RPMI7951 (cell line): ENCODE data around the gene MED28. TPM values are rescaled to one million over a fixed set of nuclear protein-coding genes. Genes with fewer than 3 reads are reported as not detected.
A peak's percentile ranks its signal among the peaks of the same experiment; 100 is the strongest.
"Not testable (repeated sequence)": the region's sequence is repeated elsewhere in the genome, so short reads cannot be mapped to it uniquely, and the experiment has no call there.

Source experiments
- DNase-seq: peaks from one replicate; pipeline ENCODE4 v3.0.0-alpha.2; 2012; ENCODE audit warnings: low read depth
- total RNA-seq: library from RNA; depleted of rRNA; stranded (reverse); fragments of >200 nt; shearing (Covaris generic); gene quantifications from 2 replicates; pipeline ENCODE4 v1.2.3, GENCODE V29; 2014; rRNA removed

MED28 gene, protein sequence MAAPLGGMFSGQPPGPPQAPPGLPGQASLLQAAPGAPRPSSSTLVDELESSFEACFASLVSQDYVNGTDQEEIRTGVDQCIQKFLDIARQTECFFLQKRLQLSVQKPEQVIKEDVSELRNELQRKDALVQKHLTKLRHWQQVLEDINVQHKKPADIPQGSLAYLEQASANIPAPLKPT
- total RNA-seq = 4.3 and 6.9 TPM in 2 replicates

DNA sequence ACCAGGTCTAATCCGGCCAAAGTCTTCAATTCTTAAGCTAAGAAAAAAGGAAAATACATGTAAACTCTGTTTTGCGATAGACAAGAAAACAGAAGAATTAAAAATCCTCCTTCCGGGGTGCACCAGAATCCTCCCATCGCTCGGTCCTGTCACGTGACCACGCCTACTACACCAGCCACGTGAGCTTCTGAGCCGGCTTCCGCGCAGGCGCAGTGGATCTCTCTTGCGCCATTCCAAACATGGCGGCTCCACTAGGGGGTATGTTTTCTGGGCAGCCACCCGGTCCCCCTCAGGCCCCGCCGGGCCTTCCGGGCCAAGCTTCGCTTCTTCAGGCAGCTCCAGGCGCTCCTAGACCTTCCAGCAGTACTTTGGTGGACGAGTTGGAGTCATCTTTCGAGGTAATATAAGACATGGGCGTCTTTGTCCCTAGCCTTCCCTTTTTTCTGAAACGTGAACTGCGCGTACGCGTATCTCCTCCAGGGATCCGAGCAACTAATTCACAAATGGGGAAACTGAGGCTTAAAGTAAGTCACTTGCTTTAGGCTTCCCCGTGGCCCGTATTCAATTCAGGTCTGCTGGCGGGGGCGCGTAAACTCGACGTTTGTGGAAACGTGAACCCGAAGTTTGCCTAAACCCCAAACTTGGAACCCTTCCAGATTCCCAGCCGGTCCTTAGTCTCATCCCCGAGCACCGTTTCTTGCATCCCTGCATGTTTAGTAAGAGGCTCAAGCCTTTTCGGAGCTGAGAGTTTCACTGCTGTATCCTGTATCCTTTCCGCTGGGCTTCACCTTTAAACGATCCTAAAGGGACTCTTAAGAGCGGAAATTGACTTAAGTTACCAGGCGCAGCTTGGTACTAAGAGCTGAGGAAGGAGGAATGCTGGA lies at the start of gene MED28:
MED28 (plus strand) TSS at position 226 of the 884 bp plus-strand sequence; CDS start at position 240, 14 bp downstream.
- DNase-seq = peak; percentile 91

DNA sequence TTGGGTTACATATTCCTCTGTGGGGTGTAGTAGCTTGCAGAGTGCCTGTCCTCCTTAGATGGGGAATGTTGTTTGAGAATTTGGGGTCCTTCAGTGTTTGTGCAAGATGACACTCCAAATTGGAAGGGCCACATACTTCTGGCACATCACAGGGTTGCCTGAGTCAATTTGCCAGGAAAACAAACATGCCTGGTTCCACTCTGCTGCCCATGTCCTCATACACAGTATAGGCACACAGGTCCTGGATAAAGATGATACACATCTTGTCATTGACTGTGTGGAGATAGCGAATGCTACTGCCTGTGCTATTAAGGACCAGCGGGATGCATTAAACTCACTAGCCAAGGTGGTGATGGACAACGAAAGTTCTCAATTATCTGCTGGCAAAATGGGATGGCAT lies 48.6 kb upstream of the MED28 start:
- DNase-seq = no peak

DNA sequence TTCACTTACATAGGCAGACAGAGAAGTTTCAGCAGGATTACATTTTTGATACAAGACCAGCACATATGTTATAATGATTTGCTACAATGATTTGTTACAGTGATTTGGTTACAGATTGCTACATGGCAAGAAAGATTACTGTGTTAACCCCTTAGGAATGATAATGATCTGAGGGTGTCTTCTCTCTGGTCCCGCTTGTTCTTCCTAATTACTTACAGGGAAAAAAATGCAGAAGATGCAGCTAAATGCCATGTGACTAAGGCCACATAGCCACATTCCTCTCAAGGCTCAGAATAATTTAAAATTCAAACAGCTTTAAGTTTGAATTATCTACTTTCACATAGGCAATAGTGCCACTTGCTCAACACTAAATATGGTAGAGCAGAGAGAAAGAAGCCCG lies 47.2 kb upstream of the MED28 start:
- DNase-seq = no peak

DNA sequence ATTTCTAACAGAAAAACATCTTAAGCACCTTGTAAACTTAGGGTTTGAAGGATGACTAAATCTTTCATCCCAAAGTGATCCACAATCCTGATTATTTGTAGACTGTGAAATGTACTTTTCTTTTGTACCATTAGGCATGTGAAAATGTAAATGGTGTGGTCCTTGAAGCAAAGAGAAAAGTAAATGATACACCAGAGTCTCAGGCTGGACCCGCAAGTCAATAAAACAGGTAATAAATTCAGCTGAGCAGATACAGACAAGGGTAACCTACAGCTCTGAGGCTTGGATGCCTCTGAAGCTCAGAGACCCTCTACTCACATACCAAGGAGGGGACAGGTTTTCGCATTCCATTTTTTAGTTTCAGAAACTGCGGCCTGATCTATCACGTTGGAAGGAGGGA lies 40.2 kb upstream of the MED28 start:
- DNase-seq = no peak

DNA sequence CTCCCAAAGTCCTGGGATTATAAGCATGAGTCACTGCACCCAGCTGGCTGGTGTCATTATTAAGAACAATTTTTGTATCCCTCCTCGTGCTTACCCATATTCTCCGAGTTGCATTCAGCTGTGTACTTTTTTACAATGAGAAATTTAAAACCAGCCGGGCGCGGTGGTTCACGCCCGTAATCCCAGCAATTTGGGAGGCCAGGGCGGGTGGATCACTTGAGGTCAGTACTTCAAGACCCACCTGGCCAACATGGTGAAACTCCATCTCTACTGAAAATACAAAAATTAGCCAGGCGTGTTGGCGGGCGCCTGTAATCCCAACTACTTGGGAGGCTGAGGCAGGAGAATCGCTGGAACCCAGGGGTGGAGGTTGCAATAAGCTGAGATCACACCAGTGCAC lies 39.3 kb upstream of the MED28 start:
- DNase-seq = not testable (repeated sequence)

DNA sequence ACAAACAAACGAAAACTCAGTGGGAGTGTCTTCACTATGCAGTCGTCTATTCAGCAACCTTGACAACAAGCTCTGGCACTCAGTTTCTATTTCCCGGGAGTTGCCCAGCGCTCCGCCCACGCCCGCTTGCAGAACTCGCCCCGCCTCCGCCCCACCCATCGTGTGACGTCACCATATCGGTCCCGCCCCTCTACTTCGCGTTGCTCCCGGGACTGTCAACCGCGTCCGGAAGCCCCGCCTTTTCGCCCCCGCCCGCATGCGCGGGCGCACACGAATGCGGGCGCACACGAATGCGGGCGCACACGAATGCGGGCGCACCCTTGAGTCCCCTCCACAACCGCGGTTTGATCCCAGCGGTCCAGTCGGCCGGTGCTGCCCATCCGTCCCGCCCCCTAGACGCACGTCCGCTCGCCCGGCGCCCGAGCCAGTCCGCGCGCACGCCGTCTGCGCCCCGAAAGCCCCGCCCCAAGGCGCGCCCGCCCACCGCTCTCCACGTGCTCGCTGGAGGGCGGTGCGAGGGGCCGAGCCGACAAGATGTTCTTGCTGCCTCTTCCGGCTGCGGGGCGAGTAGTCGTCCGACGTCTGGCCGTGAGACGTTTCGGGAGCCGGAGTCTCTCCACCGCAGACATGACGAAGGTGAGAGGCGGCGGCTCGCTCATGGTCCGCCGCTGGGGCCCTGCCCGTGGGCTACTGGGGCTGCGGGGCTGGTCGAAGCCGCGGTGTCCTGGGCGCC lies 37.3 kb upstream of the MED28 start, which contains the start of gene LAP3:
LAP3 (plus strand) TSS at position 267 of the 733 bp plus-strand sequence; CDS start at position 535, 268 bp downstream.
- DNase-seq = peak; percentile 91

DNA sequence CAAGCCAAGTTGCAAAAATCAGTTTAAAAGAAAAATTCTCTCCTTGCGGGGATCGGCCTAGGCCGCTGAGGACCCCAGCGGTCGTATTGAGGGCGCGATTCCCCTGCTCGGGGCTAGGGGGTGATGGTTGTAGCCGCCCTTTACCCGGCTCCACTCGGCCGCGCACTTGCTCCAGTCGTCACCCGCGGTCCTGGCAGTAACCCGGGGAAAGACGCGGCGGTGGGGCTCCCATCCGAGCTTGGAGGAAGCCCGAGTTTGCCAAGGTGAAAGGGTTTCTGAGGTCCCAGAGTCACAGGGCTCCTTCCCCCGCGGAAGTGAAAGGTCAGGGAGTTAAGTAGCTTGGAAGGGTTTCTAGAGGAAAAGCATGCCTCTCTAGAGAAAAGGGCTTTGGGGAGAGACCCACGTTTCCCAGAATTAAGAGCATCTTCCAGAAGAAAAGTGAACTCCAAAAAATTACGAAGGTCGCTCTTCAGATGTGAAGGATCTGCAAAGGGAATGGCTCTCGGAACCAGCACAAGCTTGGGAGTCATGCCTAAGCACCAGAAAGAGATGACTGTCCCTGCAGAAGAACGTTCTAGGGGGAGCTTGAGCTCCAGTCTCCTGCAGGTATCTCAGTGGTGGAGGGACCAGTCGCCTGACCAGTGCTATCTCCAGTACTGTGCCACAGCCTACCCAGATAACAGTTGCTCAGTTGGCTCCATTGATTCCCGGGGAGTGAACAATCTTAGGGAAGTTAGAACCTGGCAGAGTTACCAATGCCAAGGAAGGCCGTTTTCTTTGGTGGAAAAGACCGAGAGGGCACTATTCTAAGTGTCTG lies 36.6 kb upstream of the MED28 start:
- peak; percentile 30 for DNase-seq

DNA sequence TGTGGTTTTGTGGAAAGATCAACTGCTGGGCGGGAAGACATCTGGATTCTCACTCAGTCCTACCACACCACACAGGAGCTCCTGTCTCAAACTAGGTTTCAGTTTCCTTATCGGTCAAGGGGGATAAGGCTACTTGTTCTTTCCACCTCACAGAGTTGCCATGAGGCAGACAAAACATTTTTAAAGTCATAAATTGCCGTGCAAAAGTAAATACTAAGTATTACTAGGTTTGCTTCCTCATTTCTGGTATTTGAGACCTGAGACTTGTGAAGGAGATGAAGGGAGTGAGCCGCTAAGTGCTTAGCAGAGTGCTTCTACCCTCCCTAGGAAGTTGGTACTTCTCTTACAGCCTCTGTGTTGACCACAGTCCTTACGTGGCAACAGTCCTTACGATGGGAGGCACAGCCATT lies 36.0 kb upstream of the MED28 start:
- DNase-seq = peak; percentile 50

DNA sequence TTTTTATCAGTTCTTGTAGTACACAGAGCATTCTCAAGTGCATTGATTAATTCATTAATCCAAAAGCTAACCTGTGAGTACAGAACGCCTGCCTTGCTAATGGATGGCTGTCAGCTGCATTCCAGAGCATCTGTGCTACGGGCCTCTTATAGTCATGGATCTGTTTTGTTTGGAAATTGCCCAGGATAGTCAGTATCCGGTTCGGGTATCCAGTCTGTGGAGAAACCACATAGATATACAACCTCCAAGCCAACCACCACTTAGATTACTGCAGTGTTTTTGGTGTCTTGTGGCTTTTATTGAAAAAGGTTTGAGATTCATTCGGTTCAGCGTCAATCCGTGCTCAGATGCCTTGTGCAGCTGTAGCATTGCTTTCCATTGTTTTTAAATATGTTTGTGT lies 33.5 kb upstream of the MED28 start:
- no peak for DNase-seq

DNA sequence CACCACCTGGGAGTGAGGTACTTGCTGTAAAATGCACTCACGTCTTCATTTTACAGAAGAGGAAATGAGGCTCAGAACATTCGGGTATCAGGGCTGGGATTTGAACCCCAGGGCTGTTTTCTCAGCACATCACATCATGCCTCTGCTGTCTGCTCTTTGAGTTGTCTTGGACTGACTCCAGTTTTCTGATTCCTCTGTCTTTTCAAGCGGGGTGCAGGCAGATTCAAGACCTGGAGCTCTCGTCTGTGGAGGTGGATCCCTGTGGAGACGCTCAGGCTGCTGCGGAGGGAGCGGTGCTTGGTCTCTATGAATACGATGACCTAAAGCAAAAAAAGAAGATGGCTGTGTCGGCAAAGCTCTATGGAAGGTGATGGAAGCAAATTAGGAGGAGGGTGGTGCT lies 31.2 kb upstream of the MED28 start:
- DNase-seq = no peak

DNA sequence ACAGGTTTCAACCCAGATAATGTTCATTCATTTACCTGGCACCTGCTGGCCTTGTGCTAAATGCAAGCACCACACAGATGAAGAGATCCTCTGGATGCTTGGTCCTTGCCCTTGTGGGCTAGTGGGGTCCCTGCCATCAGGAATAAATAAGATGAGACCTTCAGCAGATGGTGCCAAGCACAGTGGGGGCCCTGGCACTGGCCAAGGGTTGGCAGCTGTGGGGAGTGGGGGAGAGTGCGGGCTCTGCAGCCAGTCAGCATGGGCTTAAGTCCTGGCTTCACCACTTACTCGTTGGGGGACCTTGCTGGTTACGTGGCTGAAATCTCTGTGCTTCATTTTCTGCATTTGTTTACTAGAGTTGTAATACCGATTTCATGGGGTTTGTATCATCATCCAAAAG lies 30.5 kb upstream of the MED28 start:
- DNase-seq = no peak

DNA sequence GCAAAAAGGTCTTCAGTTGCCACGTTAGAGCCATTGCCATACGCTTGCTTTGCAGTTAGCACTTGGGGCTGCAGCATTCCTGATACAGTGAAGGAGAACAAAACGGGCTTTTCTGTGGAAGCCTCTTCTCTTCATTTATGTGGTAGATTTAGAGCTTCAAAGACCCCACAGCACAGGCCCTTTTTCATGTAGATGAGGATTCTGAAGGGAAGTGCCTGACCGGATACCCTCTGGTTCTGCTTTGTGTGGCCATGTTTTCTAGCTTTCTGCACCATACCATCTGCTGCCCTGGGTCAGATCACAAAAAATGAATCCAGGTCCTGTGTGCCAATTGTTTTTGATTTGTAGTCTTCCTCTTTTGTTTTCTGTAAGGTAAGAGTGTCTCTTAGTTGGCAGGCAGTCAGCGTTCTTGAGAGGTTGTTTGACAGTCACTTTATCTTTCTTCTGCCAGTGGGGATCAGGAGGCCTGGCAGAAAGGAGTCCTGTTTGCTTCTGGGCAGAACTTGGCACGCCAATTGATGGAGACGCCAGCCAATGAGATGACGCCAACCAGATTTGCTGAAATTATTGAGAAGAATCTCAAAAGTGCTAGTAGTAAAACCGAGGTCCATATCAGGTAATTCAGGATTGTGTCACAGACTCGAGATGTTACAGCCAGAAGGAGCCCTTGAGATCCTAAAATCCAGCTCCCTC lies 29.8 kb upstream of the MED28 start:
- DNase-seq = no peak

DNA sequence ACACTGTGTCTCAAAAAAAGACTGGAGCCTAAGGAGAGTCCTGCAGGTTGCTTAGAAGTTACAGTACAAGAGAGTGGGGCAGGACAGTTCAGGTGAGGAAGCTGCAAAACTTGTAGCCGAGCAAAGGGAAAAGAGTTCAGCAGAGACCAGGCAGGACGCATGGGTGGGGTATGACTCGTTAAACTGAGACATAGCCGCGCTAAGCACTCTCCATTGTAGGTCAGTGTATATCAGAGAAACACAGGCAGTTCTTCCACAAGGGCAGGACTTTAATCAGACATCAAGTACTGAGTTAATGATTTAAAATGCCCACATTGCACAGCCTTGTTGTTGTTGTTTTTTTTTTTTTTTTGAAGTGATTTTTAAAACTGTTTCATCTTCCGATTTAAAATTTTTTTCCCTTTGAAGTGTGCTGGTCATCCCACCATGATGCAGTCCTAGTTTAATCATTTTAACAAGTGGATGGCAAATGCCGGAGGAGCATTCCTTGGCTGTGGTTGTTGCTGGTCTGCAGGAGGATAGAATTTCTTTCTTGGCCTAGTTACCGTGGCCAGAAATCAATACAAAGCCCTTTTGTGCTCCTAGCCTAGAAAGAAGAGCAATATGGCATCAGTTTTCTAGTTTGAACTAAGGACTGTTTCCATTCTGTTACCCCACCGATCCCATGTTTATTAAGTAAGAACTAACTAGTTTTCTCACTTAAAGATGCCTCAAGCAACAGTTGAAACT lies 27.2 kb upstream of the MED28 start:
- DNase-seq = no peak

DNA sequence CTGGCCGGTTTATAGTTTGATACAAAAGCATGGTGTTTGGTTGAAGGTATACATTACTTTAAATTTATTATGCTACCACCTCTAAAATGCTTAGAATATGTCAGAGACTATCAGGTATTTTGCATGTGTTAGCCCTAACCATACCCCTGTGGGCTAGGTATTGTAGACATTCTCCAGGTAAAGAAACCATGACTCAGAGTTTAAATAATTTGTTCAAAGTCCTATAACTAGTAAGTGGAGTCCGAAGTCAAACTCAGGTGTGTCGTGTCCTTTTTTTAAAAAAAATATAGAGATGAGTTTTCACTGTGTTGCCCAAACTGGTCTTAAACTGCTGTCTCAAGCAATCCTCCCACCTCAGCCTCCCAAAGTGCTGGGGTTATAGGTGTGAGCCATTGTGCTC lies 25.1 kb upstream of the MED28 start:
- no peak for DNase-seq

DNA sequence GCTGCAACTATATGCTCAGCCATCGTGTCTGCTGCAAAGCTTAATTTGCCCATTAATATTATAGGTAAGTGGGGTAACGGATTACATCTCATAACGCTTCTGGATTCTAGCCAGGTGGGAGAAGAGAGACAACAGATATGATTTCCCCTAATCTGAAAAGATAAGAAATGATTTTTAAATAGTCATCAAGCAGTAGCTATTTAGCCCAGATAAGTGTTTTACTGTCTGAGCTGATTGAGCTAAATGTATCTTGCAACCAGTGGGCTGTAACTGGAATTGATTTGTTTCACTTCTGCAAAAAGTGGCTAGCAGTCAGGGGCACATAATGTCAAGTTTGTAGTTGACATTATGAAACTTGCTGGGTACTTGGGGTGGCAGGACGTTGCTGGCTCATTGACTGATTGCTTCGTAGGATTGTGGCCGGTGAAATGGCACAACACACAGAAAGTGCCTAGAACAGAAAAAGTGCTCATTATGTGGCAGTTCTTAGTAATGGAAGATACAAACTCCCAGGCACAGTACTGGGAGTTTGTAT lies 18.9 kb upstream of the MED28 start:
- no peak for DNase-seq

DNA sequence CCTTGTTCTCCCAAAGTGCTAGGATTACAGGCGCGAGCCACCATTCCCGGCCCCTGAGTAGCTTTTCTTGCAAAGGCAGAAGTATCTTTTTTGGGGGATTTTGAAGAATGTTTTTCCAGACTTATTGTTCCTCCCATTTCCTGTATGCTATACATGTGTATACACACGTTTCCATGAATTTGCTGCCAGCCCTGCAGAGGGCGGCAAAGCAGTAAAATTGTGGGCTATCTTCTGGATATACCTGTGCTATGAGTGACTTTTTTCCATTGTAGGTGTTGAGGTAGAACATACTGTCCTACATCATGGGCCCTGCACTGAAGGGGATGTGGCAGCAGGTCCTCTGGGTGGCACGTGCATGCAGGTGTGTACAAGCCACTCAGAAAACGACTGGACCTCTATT lies 16.9 kb upstream of the MED28 start:
- peak; percentile 9 for DNase-seq

DNA sequence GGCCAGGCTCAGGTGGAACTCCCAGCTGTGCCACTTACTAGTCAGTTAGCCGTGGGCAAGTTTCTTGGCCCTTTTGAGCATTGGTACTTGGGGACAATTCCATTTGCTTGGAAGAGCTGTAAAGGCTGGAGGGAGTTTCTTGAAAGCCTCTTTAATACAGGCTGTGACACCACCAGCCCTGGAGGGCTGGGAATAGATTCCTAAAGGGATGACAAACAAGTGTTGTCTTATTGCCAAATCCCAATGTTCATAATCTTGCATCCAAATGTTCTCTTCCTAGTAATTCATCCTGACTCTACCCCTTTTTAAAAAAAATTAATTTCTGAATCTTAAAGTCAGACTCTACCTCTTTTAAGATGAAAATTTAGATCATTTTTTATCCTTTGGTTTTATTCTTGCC lies 14.6 kb upstream of the MED28 start:
- DNase-seq = no peak

DNA sequence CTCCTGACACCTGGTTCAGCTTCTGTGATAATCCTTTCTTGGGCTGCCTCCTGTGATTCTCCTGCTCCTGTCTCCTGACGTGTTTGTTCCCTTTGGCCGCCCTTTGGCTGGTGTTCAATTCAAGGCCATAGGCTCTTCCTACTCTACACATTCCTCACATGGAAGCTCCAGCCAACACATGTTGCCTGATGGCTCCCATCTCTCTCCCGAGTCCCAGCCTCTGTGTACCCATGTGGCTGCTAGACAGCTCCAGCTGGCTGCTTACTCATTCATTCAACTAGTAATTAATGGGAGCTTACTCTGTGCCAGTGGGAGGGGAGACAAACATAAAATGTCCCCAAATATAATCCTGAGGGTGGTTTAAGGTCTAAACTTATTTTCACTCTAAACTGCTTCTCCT lies 9.2 kb upstream of the MED28 start:
- DNase-seq = no peak

DNA sequence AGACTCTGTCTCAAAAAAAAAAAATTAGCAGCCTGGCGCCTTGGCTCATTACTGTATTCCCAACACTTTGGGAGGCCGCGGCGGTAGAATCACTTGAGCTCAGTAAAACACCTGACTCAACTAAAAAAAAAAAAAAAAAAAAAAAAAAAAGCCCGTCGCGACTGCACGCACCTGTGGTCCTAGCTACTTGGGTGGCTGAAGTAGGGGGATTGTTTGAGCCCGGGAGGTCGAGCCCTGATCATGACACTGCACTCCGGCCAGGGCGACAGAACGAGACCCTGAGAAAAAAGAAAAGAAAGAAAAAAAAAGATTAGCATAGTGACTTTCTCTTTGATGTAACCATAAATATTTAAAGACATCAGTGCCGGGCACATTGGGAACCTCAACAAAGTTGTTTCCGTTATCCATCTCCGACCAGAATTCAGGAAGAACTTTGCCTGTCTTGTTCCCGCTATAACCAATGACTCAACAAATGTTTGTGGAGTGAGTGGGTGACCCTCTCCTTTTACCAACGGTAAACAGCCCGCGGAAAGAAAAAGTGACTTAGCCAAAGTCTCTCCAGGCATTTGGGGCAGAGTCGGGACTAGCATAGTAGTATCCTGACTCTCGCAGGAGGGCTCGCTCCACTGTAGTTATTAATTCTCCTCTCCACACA lies 553 bp upstream of the MED28 start:
- DNase-seq = peak; percentile 73

DNA sequence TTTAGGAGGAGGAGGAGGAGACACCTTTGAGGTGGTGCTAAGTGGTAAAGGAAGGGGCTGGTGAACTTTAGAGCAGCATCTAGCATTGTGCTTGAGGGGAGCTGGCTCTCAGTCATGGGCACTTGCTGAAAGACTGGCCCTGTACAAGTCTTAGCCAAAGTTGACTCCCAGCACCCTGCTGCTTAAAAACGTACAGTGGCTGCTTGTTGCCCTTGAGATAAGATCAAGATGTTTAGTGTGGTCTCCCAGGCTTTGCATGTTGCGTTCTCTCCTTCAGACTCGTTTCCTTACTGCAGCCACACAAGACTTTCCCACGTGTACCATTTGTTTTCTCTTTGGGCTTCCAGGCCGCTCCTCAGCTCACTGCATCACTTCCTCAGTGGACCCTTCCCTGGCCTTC lies 1.8 kb downstream of the MED28 start:
- no peak for DNase-seq
